WTC11 (cell line): ENCODE results near the gene TMEM38B. TPM values are rescaled to one million over a fixed set of nuclear protein-coding genes. Genes with fewer than 3 reads are reported as not detected.

Source experiments
- ATAC-seq: fragments of 200-7000 bp; cut with Tn5 transposase; 2 replicates; pipeline ENCODE4 v1.10.0; 2021; ENCODE audit warnings: mild to moderate bottlenecking, moderate library complexity
- CTCF ChIA-PET: fragments of 300-600 bp; sonication (Branson Sonifier 250); formaldehyde crosslinking; loops from one replicate; lab custom pipeline; 2021; ENCODE audit warnings: antibody characterized with exemption; lab: Charles Lee
- POLR2A ChIA-PET: fragments of 350-600 bp; sonication (Branson Sonifier 250); formaldehyde crosslinking; loops from one replicate; lab custom pipeline; 2021; ENCODE audit warnings: antibody characterized with exemption; lab: Charles Lee
- DNase-seq: peaks from one replicate; pipeline ENCODE4 v3.0.0; 2021; ENCODE audit warnings: low spot score
- H3K27ac Mint-ChIP-seq: 2 replicates; pipeline ENCODE4 v1.8.0; 2021; ENCODE audit warnings: mixed read lengths
- H3K27me3 Mint-ChIP-seq: 2 replicates; pipeline ENCODE4 v1.8.0; 2021; ENCODE audit warnings: low read depth, mild to moderate bottlenecking, moderate library complexity, mixed read lengths
- H3K36me3 Mint-ChIP-seq: 2 replicates; pipeline ENCODE4 v1.8.0; 2021; ENCODE audit warnings: mixed read lengths
- H3K4me1 Mint-ChIP-seq: 2 replicates; pipeline ENCODE4 v1.8.0; 2022; ENCODE audit warnings: mixed read lengths
- H3K4me3 Mint-ChIP-seq: 2 replicates; pipeline ENCODE4 v1.8.0; 2021; ENCODE audit warnings: mild to moderate bottlenecking, moderate library complexity, mixed read lengths
- H3K9me3 Mint-ChIP-seq: 2 replicates; pipeline ENCODE4 v1.8.0; 2021; ENCODE audit warnings: mixed read lengths
- AFF4 ChIP-seq: sonication (generic); formaldehyde crosslinking; IDR thresholded peaks from 2 replicates; pipeline ENCODE4 v1.8.1; 2023; ENCODE audit warnings: mild to moderate bottlenecking, missing genetic modification reagents, borderline replicate concordance
- CREB1 ChIP-seq: sonication (generic); formaldehyde crosslinking; IDR thresholded peaks from 2 replicates; pipeline ENCODE4 v1.8.0; 2023; ENCODE audit warnings: mild to moderate bottlenecking, missing genetic modification reagents
- FOXK1 ChIP-seq: sonication (generic); formaldehyde crosslinking; IDR thresholded peaks from 2 replicates; pipeline ENCODE4 v1.8.0; 2022; ENCODE audit warnings: mild to moderate bottlenecking, moderate library complexity, missing genetic modification reagents
- GTF2I ChIP-seq: fragments of 250-450 bp; sonication (Bioruptor Pico); conservative IDR thresholded peaks from 2 replicates; pipeline ENCODE4 v1.4.0; 2021; ENCODE audit warnings: mild to moderate bottlenecking
- MYBL2 ChIP-seq: sonication (generic); formaldehyde crosslinking; IDR thresholded peaks from 2 replicates; pipeline ENCODE4 v1.8.1; 2023; ENCODE audit warnings: mild to moderate bottlenecking, moderate library complexity, missing genetic modification reagents
- RELA ChIP-seq: sonication (generic); formaldehyde crosslinking; IDR thresholded peaks from 2 replicates; pipeline ENCODE4 v1.8.1; 2022; ENCODE audit warnings: missing genetic modification reagents, mild to moderate bottlenecking, borderline replicate concordance
- SOX15 ChIP-seq: fragments of 250-450 bp; sonication (Bioruptor Pico); IDR thresholded peaks from 2 replicates; pipeline ENCODE4 v1.9.0; 2021; ENCODE audit warnings: mild to moderate bottlenecking
- TCF7 ChIP-seq: sonication (generic); formaldehyde crosslinking; IDR thresholded peaks from 2 replicates; pipeline ENCODE4 v1.8.0; 2022; ENCODE audit warnings: mild to moderate bottlenecking, low read depth, missing genetic modification reagents, moderate library complexity
- TP53 ChIP-seq: sonication (generic); formaldehyde crosslinking; IDR thresholded peaks from 2 replicates; pipeline ENCODE4 v1.8.1; 2023; ENCODE audit warnings: mild to moderate bottlenecking, missing genetic modification reagents
- ZBTB43 ChIP-seq: sonication (generic); formaldehyde crosslinking; IDR thresholded peaks from 2 replicates; pipeline ENCODE4 v1.8.1; 2023; ENCODE audit warnings: mild to moderate bottlenecking, missing genetic modification reagents
- ZNF121 ChIP-seq: sonication (generic); formaldehyde crosslinking; IDR thresholded peaks from 2 replicates; pipeline ENCODE4 v1.8.0; 2023; ENCODE audit warnings: missing genetic modification reagents
- ZNF232 ChIP-seq: sonication (generic); formaldehyde crosslinking; IDR thresholded peaks from 2 replicates; pipeline ENCODE4 v1.8.0; 2022; ENCODE audit warnings: mild to moderate bottlenecking, missing genetic modification reagents
- ZNF671 ChIP-seq: fragments of 250-450 bp; sonication (Bioruptor Pico); IDR thresholded peaks from 2 replicates; pipeline ENCODE4 v1.8.0; 2021; ENCODE audit warnings: mild to moderate bottlenecking
- total RNA-seq: library from RNA; stranded (reverse); gene quantifications from 3 replicates; pipeline ENCODE4 v1.2.3, GENCODE V29; 2021
- TF ChIP-seq, protein P1 (sequence below): sonication (generic); formaldehyde crosslinking; IDR thresholded peaks from 2 replicates; pipeline ENCODE4 v1.8.0; 2022; ENCODE audit warnings: mild to moderate bottlenecking, missing genetic modification reagents
- TF ChIP-seq, protein P2 (sequence below): sonication (generic); formaldehyde crosslinking; IDR thresholded peaks from 2 replicates; pipeline ENCODE4 v1.8.1; 2022; ENCODE audit warnings: mild to moderate bottlenecking, missing genetic modification reagents, moderate library complexity, borderline replicate concordance
- TF ChIP-seq, protein P3 (sequence below): fragments of 250-450 bp; sonication (Bioruptor Pico); IDR thresholded peaks from 2 replicates; pipeline ENCODE4 v1.9.0; 2021; ENCODE audit warnings: moderate library complexity, mild to moderate bottlenecking, inconsistent platforms, borderline replicate concordance

TMEM38B gene
- total RNA-seq, 1 experiment from 2014 or later, result 15.7 TPM

DNA sequence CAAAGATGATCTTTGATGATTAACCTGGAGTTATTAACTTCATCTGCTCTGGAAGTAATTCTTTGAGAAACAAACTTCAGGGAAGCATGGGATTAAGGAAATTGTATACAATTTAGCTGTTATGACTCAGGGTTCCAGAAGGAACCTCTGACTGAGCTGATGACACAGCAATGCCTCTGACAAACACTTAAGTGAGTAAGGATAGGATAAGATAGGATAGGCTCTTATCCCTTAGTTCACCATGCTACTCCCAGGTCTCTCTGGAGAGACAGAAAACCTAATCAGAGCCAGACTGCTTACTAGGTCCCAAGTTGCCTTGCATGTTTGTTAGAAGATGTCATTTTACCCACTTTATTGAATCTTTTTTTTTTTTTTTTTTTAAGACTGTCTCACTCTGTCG lies 12.6 kb upstream of the TMEM38B start:
- CTCF ChIA-PET, result no interaction called here
- H3K27me3 Mint-ChIP-seq, result no peaks in the 10 kb centered on the region
- H3K9me3 Mint-ChIP-seq, result no peaks in the 10 kb centered on the region
- H3K27ac Mint-ChIP-seq, result no peak overlapping the region
- no peak overlapping the region for H3K4me3 Mint-ChIP-seq
- no peaks in the 10 kb centered on the region for H3K36me3 Mint-ChIP-seq
- no peak for TF ChIP-seq MYBL2 (CRISPR knock-in tag)
- TF ChIP-seq, all 79 proteins: peak for 0
- ATAC-seq (no peak), DNase-seq (no peak)
- POLR2A ChIA-PET, result no interaction called here
- peaks cover 20% of the 10 kb centered on the region for H3K4me1 Mint-ChIP-seq

GRCh38 chr9:105683688-105684275 lies 10.6 kb upstream of the TMEM38B start:
- H3K36me3 Mint-ChIP-seq, result no peaks in the 10 kb centered on the region
- ChIA-PET CTCF (no interaction called here), POLR2A (interaction anchor here (0.7 kb wide), 1 partner anchor 1158 kb away, joined by 3 read pairs; no protein-coding TSS in a partner anchor)
- no peak overlapping the region for H3K27ac Mint-ChIP-seq
- DNase-seq, result no peak
- H3K4me3 Mint-ChIP-seq, result no peak overlapping the region
- H3K4me1 Mint-ChIP-seq, result peaks cover 11% of the 10 kb centered on the region
- H3K27me3 Mint-ChIP-seq, result no peaks in the 10 kb centered on the region
- ATAC-seq, result no peak
- no peak for TF ChIP-seq ZBTB43 (CRISPR knock-in tag)
- TF ChIP-seq, protein P1, sequence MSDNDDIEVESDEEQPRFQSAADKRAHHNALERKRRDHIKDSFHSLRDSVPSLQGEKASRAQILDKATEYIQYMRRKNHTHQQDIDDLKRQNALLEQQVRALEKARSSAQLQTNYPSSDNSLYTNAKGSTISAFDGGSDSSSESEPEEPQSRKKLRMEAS (CRISPR knock-in tag), result no peak
- TF ChIP-seq ZNF232 (CRISPR knock-in tag), result no peak
- TF ChIP-seq TP53, result no peak
- TF ChIP-seq MYBL2 (CRISPR knock-in tag), result no peak
- no peak for TF ChIP-seq CREB1 (CRISPR knock-in tag)
- TF ChIP-seq ZNF671 (CRISPR knock-in tag), result no peak
- no peak for TF ChIP-seq SOX15 (CRISPR knock-in tag)
- no peak for TF ChIP-seq FOXK1 (CRISPR knock-in tag)
- no peak for TF ChIP-seq RELA
- TF ChIP-seq, protein P2, sequence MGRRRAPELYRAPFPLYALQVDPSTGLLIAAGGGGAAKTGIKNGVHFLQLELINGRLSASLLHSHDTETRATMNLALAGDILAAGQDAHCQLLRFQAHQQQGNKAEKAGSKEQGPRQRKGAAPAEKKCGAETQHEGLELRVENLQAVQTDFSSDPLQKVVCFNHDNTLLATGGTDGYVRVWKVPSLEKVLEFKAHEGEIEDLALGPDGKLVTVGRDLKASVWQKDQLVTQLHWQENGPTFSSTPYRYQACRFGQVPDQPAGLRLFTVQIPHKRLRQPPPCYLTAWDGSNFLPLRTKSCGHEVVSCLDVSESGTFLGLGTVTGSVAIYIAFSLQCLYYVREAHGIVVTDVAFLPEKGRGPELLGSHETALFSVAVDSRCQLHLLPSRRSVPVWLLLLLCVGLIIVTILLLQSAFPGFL, result no peak
- TF ChIP-seq, protein P3, sequence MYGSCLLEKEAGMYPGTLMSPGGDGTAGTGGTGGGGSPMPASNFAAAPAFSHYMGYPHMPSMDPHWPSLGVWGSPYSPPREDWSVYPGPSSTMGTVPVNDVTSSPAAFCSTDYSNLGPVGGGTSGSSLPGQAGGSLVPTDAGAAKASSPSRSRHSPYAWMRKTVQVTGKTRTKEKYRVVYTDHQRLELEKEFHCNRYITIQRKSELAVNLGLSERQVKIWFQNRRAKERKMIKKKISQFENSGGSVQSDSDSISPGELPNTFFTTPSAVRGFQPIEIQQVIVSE (CRISPR knock-in tag), result no peak
- no peak for TF ChIP-seq GTF2I (CRISPR knock-in tag)
- H3K9me3 Mint-ChIP-seq, result no peaks in the 10 kb centered on the region

DNA sequence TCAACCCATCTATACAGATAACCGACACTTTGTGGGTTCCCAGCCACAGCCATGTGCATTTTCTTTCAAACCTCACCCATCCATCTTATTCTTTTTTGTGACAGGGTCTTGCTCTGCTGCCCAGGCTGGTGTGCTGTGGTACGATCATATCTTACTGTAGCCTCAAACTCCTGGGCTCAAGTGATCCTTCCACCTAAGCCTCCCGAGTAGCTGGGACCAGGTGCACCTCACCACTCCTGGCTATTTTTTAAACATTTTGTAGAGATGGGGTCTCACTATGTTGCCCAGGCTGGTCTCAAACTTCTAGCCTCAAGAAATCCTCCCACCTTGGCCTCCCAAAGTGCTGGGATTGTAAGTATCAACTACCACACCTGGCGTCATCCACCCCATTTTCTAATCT lies 7.4 kb upstream of the TMEM38B start:
- peaks cover 6% of the 10 kb centered on the region for H3K27me3 Mint-ChIP-seq
- ATAC-seq, result no peak
- H3K27ac Mint-ChIP-seq, result no peak overlapping the region
- H3K4me1 Mint-ChIP-seq, result peaks cover 5% of the 10 kb centered on the region
- H3K9me3 Mint-ChIP-seq, result no peaks in the 10 kb centered on the region
- no peak overlapping the region for H3K4me3 Mint-ChIP-seq
- TF ChIP-seq AFF4, result no peak
- no peak for TF ChIP-seq TCF7 (CRISPR knock-in tag)
- peak; percentile 21; the same call in 1 of the 2 replicates for TF ChIP-seq ZNF121 (CRISPR knock-in tag)
- H3K36me3 Mint-ChIP-seq, result no peaks in the 10 kb centered on the region
- DNase-seq, result no peak
- ChIA-PET POLR2A (no interaction called here), CTCF (no interaction called here)
